Ovary (tissue), 3 donors: ENCODE measurements around the gene GJB4.
"Not testable (repeated sequence)": the region's sequence is repeated elsewhere in the genome, so short reads cannot be mapped to it uniquely, and the experiment has no call there.

ENCODE experiments used
- CTCF ChIP-seq, 3 donors: fragments of 450-650 bp in 2 of 3; fragments of 200-600 bp in 1 of 3; IDR thresholded peaks; one replicate each; pipeline versions ENCODE4 v1.5.1 to v1.8.0; 2016 to 2022; ENCODE audit warnings: antibody characterized with exemption in 3 of 3, mild to moderate bottlenecking in 1 of 3
- POLR2A ChIP-seq: fragments of 450-650 bp; IDR thresholded peaks from one replicate; pipeline ENCODE4 v1.6.1; 2017; ENCODE audit warnings: antibody characterized with exemption, mild to moderate bottlenecking, moderate library complexity
- donor health status: DM: no; HTN: no; CAD: no.

- TF ChIP-seq CTCF (IDR thresholded peaks at IDR 0.05); POLR2A: not testable (repeated sequence)
These were observed 26.7 kb upstream of the GJB4 start for GRCh38 chr1:34732831-34733230.
